Daoy (cell line): ENCODE measurements around the gene NUDCD3. TPM values are rescaled to one million over a fixed set of nuclear protein-coding genes. Genes with fewer than 3 reads are reported as not detected.
A peak's percentile ranks its signal among the peaks of the same experiment; 100 is the strongest.

Experiments used
- DNase-seq: peaks from one replicate; pipeline ENCODE4 v3.0.0-alpha.2; 2015; ENCODE audit warnings: low read depth
- total RNA-seq: library from RNA; depleted of rRNA; stranded (reverse); fragments of >200 nt; shearing (Covaris generic); gene quantifications from 2 replicates; pipeline ENCODE4 v1.2.3, GENCODE V29; 2014

The NUDCD3 gene
- total RNA-seq, 1 experiment from 2014 or later = 95.7 TPM

DNA sequence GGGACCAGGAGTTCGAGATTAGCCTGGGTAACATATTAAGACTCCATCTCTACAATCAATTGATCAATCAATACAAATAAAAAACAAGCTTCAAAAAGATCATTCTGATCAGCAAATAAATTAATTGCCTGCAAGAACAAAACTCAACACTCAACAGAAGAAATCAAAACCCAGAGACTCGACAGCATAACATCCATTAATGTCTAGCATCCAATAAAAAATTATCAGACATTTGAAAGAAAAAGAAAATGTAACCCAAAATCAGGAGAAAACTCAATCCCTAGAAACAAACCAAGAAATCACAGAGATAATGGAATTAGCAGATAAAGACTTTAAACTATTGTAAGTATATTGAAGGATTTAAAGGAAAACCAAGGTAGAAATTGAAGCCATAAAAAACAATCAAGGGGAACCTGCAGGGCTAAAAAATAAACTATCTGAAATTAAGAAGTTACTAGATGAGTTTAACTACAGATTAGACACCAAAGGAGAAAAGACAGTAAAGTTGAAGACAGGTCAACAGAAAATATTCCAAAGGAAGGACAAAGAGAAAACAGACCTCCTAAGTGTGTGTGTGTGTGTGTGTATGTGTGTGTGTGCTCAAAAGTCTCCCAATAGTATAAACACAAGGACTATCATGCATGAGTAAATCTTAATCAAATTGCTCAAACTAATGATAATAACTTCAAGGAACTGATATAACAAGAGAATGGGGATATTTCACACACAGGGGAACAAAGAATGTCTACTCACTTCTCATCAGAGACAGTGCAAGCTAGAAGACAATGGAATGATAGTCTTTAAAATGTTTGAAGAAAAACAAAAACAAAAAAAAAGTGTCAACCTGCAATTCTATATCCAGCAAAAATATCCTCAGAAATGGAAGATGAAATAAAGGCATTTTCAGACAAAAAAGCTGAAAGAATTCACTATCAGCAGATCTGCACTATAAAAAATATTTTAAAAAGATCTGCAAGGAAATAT, 7.7 kb downstream of the NUDCD3 start:
- no peak for DNase-seq

DNA sequence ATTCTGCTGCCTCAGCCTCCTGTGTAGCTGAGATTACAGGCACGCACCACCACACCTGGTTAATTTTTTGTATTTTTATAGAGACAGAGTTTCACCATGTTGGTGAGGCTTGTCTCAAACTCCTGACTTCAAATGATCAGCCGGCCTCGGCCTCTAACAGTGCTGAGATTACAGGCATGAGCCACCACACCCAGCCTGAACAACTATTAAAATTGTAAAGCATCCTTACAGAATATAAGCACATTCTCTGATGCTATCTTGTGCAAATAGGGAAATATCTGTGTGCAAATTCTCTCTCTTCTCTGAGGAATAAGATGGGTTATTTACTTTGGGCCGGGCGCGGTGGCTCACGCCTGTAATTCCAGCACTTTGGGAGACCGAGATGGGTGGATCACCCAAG, 12.5 kb downstream of the NUDCD3 start:
- no peak for DNase-seq

DNA sequence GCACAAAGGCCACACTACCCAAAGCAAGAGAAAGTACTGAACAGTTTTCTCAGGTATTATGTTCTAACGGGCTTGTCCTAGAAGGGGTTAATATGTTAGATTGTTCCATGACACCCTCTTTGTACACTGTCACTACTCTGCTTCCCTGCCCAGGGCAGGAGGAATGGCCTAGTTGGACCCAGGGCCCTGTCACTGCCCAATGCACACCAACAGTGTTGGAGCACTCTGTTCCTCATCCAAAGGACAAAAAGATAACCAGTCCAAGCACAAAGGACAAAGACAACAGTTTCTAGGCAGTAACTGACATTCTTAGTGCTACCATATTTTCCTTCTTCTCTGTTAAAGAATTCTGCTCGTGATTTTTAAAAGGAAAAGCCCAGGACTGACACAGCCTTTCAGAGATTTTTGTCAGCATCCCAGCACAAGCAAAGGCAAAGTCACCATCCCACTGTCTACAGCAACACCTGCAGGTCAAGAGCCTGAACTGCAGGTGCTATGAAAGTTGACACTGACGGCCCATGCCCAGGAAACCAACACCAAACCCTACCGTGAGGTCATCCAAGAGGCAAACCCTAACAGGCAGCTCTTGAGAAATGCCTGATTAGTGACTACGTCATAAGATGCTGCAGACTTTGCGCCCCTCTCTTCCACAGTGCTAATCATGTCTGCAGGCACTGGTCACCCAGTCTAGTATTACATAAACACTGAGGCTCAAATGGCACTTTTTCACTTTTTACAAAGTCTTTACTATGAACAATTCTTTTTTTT, 13.2 kb downstream of the NUDCD3 start:
- DNase-seq = peak; percentile 91

DNA sequence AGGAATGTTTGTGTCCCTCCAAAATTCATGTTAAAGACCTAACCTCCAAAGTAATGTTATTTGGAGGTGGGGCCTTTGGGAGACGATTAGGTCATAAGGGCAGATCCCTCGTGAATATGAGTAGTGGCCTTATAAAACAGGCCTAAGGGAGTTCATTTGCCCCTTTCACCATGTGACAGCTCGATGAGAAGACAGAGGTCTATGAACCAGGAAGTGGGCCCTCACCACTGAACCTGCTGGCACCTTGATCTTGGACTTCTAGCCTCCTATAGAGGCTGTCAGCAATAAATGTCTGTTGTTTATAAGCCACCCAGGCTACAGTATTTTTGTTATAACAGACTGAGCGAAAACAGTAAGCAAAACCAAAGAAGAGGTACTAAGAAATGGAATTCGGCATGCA, 14.1 kb downstream of the NUDCD3 start:
- DNase-seq = no peak

DNA sequence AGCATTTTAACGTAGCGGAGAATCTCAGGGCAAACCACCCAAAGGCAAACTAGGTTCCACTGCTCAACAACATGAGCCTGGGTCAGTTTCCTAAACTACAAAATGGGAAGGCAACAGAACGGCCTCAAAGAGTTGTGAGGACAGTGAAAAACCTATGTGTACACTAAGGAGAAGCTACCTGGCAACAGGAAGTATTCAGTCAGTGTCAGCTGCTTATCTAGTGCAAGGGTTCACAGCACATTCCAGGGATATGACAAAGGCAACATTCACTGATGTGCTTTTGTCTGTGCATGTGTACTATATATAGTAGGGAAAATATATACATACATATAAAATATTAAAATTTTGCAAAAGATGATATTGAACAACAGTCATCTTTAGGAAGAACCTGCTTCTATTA, 17.2 kb downstream of the NUDCD3 start:
- DNase-seq = peak; percentile 69

- DNase-seq = no peak
Observed at GRCh38 chr7:44472843-44473242, 17.6 kb downstream of the NUDCD3 start.

DNA sequence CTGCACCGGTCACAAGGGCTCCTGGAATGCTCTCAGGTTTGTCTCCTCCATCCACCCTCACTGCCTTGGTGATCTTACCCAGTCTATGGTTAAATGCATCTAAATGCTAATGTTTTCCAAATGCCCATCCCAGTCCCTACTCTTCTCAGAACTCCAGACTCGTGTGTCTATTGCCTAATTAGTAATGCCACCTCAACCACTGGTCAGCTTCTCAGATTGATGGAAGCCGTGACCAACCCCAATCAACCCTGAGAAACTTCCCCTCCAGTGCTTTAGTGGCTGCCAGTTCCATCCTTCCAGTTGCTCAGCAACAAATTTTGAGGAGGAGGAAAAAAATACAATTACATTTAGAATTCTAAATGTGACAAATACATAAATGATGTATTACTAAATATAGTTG, 18.6 kb downstream of the NUDCD3 start:
- no peak for DNase-seq

GRCh38 chr7:44471436-44471835, 19.0 kb downstream of the NUDCD3 start:
- DNase-seq = no peak

- DNase-seq = no peak
Observed at GRCh38 chr7:44470628-44471245, 19.7 kb downstream of the NUDCD3 start.

DNA sequence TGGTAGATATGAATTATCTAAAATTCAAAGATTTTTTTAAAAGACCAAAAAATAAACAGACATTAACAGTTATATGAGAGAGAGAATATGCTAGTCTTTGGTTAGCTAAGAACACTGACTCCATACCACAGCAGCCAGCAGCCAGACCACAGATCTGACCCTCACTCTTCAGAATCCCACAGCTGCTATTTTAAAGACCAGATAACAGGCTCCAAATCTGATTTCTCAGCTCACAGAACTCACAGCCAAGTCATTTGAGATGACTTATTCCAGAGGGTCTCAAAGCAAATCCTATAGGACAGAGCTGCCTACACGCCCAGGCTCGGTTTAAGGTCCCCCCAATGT, 20.4 kb downstream of the NUDCD3 start:
- no peak for DNase-seq

DNA sequence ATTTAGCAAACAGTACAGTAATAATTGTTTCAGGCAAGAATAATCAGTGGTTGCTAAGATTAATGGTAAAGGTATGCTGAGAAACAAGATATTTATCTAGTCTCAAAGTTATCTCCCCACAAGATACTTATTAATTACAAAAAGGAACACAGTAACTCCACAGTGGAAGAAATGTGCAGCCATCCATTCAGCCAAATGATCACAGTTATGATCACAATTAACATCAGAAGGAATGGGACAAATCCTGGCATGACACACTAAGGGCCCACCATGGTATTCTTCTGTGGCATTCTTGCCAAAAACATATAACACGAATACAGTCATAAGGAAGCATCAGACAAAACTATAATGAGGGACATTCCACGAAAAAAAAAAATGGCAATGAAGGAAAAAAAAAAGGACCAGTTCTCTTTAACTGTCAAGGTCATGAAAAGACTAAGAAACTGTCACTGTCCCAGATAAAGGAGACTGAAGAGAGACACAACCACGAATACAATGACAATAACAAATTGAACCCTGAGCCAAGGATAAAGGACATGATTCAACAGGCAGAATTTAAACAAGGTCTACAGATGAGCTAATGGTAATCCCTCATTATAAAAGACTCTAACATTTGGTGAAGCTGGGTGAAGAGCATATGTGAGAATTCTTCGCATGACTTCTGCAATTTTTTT, 20.9 kb downstream of the NUDCD3 start:
- DNase-seq = no peak

- DNase-seq = no peak
Observed at GRCh38 chr7:44467217-44467548, 23.3 kb downstream of the NUDCD3 start.

- peak; percentile 82 for DNase-seq
Observed at GRCh38 chr7:44466300-44467216, 23.9 kb downstream of the NUDCD3 start.

DNA sequence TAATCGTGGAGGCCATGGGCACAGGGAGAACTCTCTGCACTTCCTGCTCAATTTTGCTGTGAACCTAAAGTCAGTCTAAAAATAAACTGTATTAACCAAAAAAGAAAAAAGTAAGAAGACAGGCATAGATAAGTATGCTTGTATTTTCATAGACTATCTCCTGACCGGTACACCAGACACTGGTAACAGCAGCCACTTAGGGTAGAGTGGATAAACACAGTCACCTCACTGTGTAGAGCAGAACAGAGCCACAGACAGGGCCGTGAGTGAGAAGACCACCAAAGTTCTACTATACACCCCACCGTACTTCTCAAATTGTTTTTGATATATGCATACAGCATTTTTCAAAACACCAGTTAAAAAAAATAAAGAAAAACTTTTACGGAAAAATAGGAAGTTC, 25.0 kb downstream of the NUDCD3 start:
- no peak for DNase-seq

DNA sequence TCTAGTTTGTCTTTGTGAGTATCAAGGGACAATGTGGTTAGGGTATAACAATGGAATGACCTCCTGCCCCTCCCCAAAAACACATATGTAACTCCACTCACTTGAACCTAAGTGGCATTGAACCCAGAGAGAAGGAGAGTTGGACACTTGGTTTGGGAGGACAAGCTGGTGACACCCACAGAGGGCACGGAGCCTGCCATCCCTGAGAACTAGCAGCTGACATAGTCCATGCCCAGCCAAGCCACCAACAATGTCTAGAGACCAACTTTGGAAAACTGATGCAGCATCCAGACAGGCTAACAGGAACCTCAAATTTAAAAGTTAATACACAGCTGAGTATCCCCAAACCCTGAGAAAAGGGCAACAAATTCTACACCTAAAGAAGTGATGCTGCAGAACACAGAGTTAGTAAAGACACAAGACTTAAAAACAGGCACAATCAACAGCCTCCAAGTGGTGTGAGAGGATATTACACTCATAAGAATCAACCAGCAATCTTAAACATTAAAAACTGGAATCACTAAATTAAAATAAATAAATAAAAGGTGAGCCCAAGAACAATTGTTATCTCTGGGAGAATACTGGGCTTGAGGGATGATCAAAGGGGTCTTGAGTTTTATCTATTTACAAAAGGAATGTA, 27.2 kb downstream of the NUDCD3 start:
- no peak for DNase-seq

- peak; percentile 89 for DNase-seq
Observed at GRCh38 chr7:44461387-44461786, 29.1 kb downstream of the NUDCD3 start.

GRCh38 chr7:44460325-44460724, 30.1 kb downstream of the NUDCD3 start:
- DNase-seq = peak; percentile 67

- no peak for DNase-seq
Observed at GRCh38 chr7:44455155-44455554, 35.3 kb downstream of the NUDCD3 start.

DNA sequence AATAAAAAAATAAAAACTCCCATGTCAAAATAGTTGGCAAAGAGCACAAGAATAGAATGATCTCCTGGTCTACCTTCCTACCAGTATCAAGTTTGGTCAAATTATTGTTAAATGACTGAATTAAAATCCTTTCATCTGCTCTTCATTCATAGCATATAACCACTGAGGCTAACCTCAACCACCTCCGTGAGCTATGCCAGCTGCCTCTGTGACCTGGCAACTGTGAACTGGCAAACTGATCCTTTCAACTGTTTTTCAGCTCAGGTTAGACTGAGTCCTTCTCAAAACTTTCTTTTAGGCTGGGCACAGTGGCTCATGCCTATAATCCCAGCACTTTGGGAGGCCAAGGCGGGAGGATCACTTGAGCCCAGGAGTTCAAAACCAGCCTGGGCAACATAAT, 36.1 kb downstream of the NUDCD3 start:
- DNase-seq = no peak

DNA sequence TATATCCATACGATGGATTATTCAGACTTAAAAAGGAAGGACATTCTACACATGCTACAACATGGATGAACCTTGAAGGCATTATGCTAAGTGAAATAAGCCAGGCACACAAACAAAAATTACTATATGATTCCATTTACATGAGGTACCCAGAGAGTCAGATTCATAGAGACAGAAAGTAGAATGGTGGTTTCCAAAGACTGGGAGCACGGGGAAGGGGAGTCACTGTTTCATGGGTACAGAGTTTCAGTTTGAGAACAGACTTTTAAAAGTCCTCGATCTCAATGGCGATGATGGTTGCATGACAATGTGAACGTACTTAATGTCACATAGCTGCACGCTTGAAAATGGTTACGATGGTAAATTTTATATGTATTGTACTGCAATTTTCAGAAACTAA, 39.3 kb downstream of the NUDCD3 start:
- DNase-seq = no peak

DNA sequence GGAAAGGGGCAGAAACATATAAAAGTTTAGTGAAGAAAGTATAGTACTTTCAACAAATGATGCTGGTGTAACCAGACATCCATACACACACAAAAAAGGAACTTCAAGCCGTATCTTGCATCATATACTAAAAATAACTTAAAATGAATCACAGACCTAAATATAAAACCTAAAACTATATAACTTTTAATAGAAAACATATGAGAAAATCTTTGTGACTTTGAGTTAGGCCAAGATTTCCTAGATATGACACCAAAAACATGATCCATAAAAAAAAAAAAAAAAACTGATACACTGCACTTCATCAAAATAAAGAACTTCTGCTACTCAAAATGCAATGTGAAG, 40.9 kb downstream of the NUDCD3 start:
- DNase-seq = no peak
